ENCODE measurements around the gene ARFGAP3.

GRCh38 chr22:42885446-42885845 is 28.4 kb upstream of the ARFGAP3 start:
- TF ChIP-seq CTCF (IDR thresholded peaks at IDR 0.05) (no peak), POLR2AphosphoS5 (IDR thresholded peaks at IDR 0.05) (no peak)

Measured in sigmoid colon (tissue), 4 donors.